ACC112 (cell line): ENCODE data around the gene CAPN11.
"Not testable (repeated sequence)": the region's sequence is repeated elsewhere in the genome, so short reads cannot be mapped to it uniquely, and the experiment has no call there.

Experiments used
- H2AFZ ChIP-seq: fragments of 200-600 bp; sonication (generic); one replicate; pipeline ENCODE4 v1.6.0; 2017; ENCODE audit warnings: antibody characterized with exemption, low read length; ENCODE audit not compliant: unreplicated experiment
- H3K27ac ChIP-seq: fragments of 200-600 bp; sonication (generic); 2 replicates; pipeline ENCODE4 v1.5.1; 2014; ENCODE audit warnings: low read depth, mild to moderate bottlenecking, antibody characterized with exemption, low read length, moderate library complexity
- H3K27me3 ChIP-seq: fragments of 200-600 bp; sonication (generic); 2 replicates; pipeline ENCODE4 v1.6.1; 2014; ENCODE audit warnings: mild to moderate bottlenecking, antibody characterized with exemption, low read length, moderate library complexity, mixed read lengths; ENCODE audit not compliant: insufficient read depth
- H3K36me3 ChIP-seq: fragments of 200-600 bp; sonication (generic); 2 replicates; pipeline ENCODE4 v1.6.1; 2016; ENCODE audit warnings: mild to moderate bottlenecking, antibody characterized with exemption, low read length, moderate library complexity, mixed read lengths; ENCODE audit not compliant: insufficient read depth
- H3K4me1 ChIP-seq: fragments of 200-600 bp; sonication (generic); one replicate; pipeline ENCODE4 v1.6.1; 2016; ENCODE audit warnings: low read length, mixed read lengths; ENCODE audit not compliant: insufficient read depth, unreplicated experiment, control insufficient read depth
- H3K4me3 ChIP-seq: fragments of 200-600 bp; sonication (generic); 2 replicates; pipeline ENCODE4 v1.5.1; 2014; ENCODE audit warnings: mild to moderate bottlenecking, low read depth, low read length
- H3K79me2 ChIP-seq: fragments of 200-600 bp; sonication (generic); one replicate; pipeline ENCODE4 v1.6.0; 2016; ENCODE audit warnings: low read length; ENCODE audit not compliant: control insufficient read depth, unreplicated experiment, insufficient read depth

Gene CAPN11

GRCh38 chr6:44172731-44173500 lies 14.3 kb downstream of the CAPN11 start:
- Histone ChIP-seq H3K79me2 (no peaks in the 10 kb centered on the region), H3K36me3 (no peaks in the 10 kb centered on the region), H2AFZ (peak overlapping the region; percentile 34), H3K4me3 (no peak overlapping the region), H3K4me1 (peaks cover 19% of the 10 kb centered on the region), H3K27ac (no peak overlapping the region), H3K27me3 (no peaks in the 10 kb centered on the region; the same call in 1 of the 2 replicates)

GRCh38 chr6:44176130-44176761 lies 17.6 kb downstream of the CAPN11 start:
- Histone ChIP-seq H3K4me1 (peaks cover 41% of the 10 kb centered on the region), H3K27me3 (no peaks in the 10 kb centered on the region), H3K36me3 (no peaks in the 10 kb centered on the region), H3K79me2 (no peaks in the 10 kb centered on the region), H3K4me3 (no peak overlapping the region), H2AFZ (no peak overlapping the region), H3K27ac (no peak overlapping the region)

- Histone ChIP-seq H3K36me3 (no peaks in the 10 kb centered on the region), H3K4me1 (peaks cover 41% of the 10 kb centered on the region), H3K4me3 (no peak overlapping the region), H3K27me3 (no peaks in the 10 kb centered on the region), H3K79me2 (no peaks in the 10 kb centered on the region), H3K27ac (no peak overlapping the region), H2AFZ (no peak overlapping the region)
These were observed 18.3 kb downstream of the CAPN11 start for GRCh38 chr6:44176762-44177509.

- Histone ChIP-seq H3K4me3 (no peak overlapping the region), H3K4me1 (peaks cover 40% of the 10 kb centered on the region), H3K79me2 (no peaks in the 10 kb centered on the region), H3K27ac (peak overlapping the region; percentile 72), H3K36me3 (no peaks in the 10 kb centered on the region), H3K27me3 (no peaks in the 10 kb centered on the region), H2AFZ (no peak overlapping the region)
These were observed 19.2 kb downstream of the CAPN11 start for GRCh38 chr6:44177691-44178423.

- Histone ChIP-seq H3K4me3 (no peak overlapping the region), H2AFZ (no peak overlapping the region), H3K27ac (peak overlapping the region; percentile 72), H3K36me3 (no peaks in the 10 kb centered on the region), H3K4me1 (peaks cover 37% of the 10 kb centered on the region), H3K27me3 (no peaks in the 10 kb centered on the region; the same call in 1 of the 2 replicates), H3K79me2 (no peaks in the 10 kb centered on the region)
These were observed 19.9 kb downstream of the CAPN11 start for GRCh38 chr6:44178424-44179071.

- H3K27ac ChIP-seq: peak overlapping the region; percentile 72
- H2AFZ ChIP-seq: no peak overlapping the region
- H3K4me1 ChIP-seq: peaks cover 37% of the 10 kb centered on the region
- H3K4me3 ChIP-seq: 0 out of 2 replicates have a peak overlapping the region, but pooled peaks have one; percentile 12
- H3K27me3 ChIP-seq: no peaks in the 10 kb centered on the region; the same call in 1 of the 2 replicates
- no peaks in the 10 kb centered on the region for H3K36me3 ChIP-seq
- H3K79me2 ChIP-seq: no peaks in the 10 kb centered on the region
These were observed 20.5 kb downstream of the CAPN11 start for GRCh38 chr6:44179072-44179536.

- Histone ChIP-seq H3K4me3 (no peak overlapping the region), H2AFZ (no peak overlapping the region), H3K27ac (peak overlapping the region; percentile 72), H3K27me3 (no peaks in the 10 kb centered on the region; the same call in 1 of the 2 replicates), H3K36me3 (no peaks in the 10 kb centered on the region), H3K79me2 (no peaks in the 10 kb centered on the region), H3K4me1 (peaks cover 37% of the 10 kb centered on the region)
These were observed 21.0 kb downstream of the CAPN11 start for GRCh38 chr6:44179648-44180047.

- H3K79me2 ChIP-seq: no peaks in the 10 kb centered on the region
- no peak overlapping the region for H3K27ac ChIP-seq
- peaks cover 37% of the 10 kb centered on the region for H3K4me1 ChIP-seq
- H3K27me3 ChIP-seq: no peaks in the 10 kb centered on the region; the same call in 1 of the 2 replicates
- no peak overlapping the region for H2AFZ ChIP-seq
- H3K4me3 ChIP-seq: no peak overlapping the region
- H3K36me3 ChIP-seq: no peaks in the 10 kb centered on the region
These were observed 21.8 kb downstream of the CAPN11 start for GRCh38 chr6:44180406-44180805.

- Histone ChIP-seq H3K79me2 (no peaks in the 10 kb centered on the region), H3K4me3 (no peak overlapping the region), H2AFZ (no peak overlapping the region), H3K27me3 (no peaks in the 10 kb centered on the region; the same call in 1 of the 2 replicates), H3K27ac (no peak overlapping the region), H3K36me3 (no peaks in the 10 kb centered on the region), H3K4me1 (peaks cover 37% of the 10 kb centered on the region)
These were observed 22.3 kb downstream of the CAPN11 start for GRCh38 chr6:44180886-44181285.

GRCh38 chr6:44181784-44182183 lies 23.2 kb downstream of the CAPN11 start:
- H3K27ac ChIP-seq, H3K4me3 ChIP-seq, H3K79me2 ChIP-seq, H2AFZ ChIP-seq, H3K27me3 ChIP-seq, H3K36me3 ChIP-seq: not testable (repeated sequence)
- peaks cover 34% of the 10 kb centered on the region for H3K4me1 ChIP-seq
